ENCODE results near the gene SASH1. TPM values are rescaled to one million over a fixed set of nuclear protein-coding genes. Genes with fewer than 3 reads are reported as not detected.

The SASH1 gene
- total RNA-seq, 1 experiment from 2014 or later, result 11.7 TPM

DNA sequence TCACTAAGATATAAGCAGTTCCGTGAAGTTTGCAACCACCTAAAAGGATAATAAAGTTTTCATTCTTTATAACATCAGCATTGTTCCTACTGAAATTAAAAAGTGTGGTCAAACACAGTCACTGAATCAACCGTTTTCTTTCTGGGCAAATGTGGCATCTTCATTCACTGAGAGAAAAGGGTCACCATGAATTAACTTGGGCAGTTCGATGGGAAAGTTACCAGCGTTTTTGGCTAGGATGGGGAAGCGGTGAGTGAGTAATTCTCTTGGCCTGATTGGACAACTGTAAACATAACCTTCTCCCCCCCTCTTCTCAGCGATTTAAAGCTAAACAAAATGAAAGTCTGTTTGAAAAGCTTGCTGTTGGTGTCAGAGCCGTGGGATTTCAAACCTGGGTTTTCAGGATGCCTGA, 181.8 kb downstream of the SASH1 start:
- H3K9me3 ChIP-seq (ENCODE audit: control insufficient read depth in 1 of 2, insufficient read depth in 1 of 2, low read depth in 1 of 2, low read length in 2 of 2), result no peaks in the 10 kb centered on the region
- CTCF ChIA-PET, result no interaction called here
- H3K9me2 ChIP-seq (ENCODE audit: insufficient read depth), result no peaks in the 10 kb centered on the region
- no peak overlapping the region for H3K27ac ChIP-seq (ENCODE audit: low read depth, low read length)
- H3K4me2 ChIP-seq (ENCODE audit: low read length), result no peak overlapping the region
- no peak overlapping the region for H3K4me3 ChIP-seq (replicated peaks in 1 of 2; ENCODE audit: low read depth in 1 of 2, low read length in 2 of 2)
- BruUV-seq (replicated peaks), result no TSS peak
- no peak for ATAC-seq
- intact Hi-C loops (cut with micrococcal nuclease), result no loop called here
- TF ChIP-seq POLR2A (IDR thresholded peaks at IDR 0.05; ENCODE audit: borderline replicate concordance, extremely low read depth, insufficient read depth, insufficient read length) (no peak), EGR1 (IDR thresholded peaks at IDR 0.05; ENCODE audit: low read depth) (no peak), CBX3 (IDR thresholded peaks at IDR 0.05; ENCODE audit: low read depth) (no peak), JUND (IDR thresholded peaks at IDR 0.05) (no peak), SP1 (IDR thresholded peaks at IDR 0.05; ENCODE audit: low read depth) (no peak), EZH2 (IDR thresholded peaks at IDR 0.05) (no peak), POLR2AphosphoS5 (IDR thresholded peaks at IDR 0.05; ENCODE audit: low read depth, low read length) (no peak), CEBPB (IDR thresholded peaks at IDR 0.05; ENCODE audit: low read depth) (no peak)
- TF ChIP-seq, protein P1, sequence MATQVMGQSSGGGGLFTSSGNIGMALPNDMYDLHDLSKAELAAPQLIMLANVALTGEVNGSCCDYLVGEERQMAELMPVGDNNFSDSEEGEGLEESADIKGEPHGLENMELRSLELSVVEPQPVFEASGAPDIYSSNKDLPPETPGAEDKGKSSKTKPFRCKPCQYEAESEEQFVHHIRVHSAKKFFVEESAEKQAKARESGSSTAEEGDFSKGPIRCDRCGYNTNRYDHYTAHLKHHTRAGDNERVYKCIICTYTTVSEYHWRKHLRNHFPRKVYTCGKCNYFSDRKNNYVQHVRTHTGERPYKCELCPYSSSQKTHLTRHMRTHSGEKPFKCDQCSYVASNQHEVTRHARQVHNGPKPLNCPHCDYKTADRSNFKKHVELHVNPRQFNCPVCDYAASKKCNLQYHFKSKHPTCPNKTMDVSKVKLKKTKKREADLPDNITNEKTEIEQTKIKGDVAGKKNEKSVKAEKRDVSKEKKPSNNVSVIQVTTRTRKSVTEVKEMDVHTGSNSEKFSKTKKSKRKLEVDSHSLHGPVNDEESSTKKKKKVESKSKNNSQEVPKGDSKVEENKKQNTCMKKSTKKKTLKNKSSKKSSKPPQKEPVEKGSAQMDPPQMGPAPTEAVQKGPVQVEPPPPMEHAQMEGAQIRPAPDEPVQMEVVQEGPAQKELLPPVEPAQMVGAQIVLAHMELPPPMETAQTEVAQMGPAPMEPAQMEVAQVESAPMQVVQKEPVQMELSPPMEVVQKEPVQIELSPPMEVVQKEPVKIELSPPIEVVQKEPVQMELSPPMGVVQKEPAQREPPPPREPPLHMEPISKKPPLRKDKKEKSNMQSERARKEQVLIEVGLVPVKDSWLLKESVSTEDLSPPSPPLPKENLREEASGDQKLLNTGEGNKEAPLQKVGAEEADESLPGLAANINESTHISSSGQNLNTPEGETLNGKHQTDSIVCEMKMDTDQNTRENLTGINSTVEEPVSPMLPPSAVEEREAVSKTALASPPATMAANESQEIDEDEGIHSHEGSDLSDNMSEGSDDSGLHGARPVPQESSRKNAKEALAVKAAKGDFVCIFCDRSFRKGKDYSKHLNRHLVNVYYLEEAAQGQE (IDR thresholded peaks at IDR 0.05; ENCODE audit: low read depth), result no peak
- TF ChIP-seq, protein P2, sequence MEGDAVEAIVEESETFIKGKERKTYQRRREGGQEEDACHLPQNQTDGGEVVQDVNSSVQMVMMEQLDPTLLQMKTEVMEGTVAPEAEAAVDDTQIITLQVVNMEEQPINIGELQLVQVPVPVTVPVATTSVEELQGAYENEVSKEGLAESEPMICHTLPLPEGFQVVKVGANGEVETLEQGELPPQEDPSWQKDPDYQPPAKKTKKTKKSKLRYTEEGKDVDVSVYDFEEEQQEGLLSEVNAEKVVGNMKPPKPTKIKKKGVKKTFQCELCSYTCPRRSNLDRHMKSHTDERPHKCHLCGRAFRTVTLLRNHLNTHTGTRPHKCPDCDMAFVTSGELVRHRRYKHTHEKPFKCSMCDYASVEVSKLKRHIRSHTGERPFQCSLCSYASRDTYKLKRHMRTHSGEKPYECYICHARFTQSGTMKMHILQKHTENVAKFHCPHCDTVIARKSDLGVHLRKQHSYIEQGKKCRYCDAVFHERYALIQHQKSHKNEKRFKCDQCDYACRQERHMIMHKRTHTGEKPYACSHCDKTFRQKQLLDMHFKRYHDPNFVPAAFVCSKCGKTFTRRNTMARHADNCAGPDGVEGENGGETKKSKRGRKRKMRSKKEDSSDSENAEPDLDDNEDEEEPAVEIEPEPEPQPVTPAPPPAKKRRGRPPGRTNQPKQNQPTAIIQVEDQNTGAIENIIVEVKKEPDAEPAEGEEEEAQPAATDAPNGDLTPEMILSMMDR (IDR thresholded peaks at IDR 0.05 in 2 of 3, conservative IDR thresholded peaks at IDR 0.05 in 1 of 3; ENCODE audit: borderline replicate concordance in 1 of 3, insufficient read depth in 1 of 3, low read depth in 2 of 3, low read length in 2 of 3), result no peak
- no peak for DNase-seq (ENCODE audit: low read depth, low spot score)
- no peaks in the 10 kb centered on the region for H4K20me1 ChIP-seq (ENCODE audit: insufficient read depth)
- H3K27me3 ChIP-seq (ENCODE audit: insufficient read depth, low read length), result no peaks in the 10 kb centered on the region
- POLR2A ChIA-PET, result no interaction called here
- H3K36me3 ChIP-seq (ENCODE audit: control insufficient read depth in 1 of 2, insufficient read depth in 2 of 2, low read length in 2 of 2), result no peaks in the 10 kb centered on the region
- RAD21 ChIA-PET (ENCODE audit: low non-redundant PET in 1 of 2, low total read pairs in 2 of 2, uncharacterized antibody in 2 of 2, unreplicated experiment in 2 of 2), result no interaction called here
- no peak overlapping the region for H3K9ac ChIP-seq (ENCODE audit: low read length)
- H3K4me1 ChIP-seq (ENCODE audit: control insufficient read depth in 1 of 2, insufficient read depth in 2 of 2, low read length in 2 of 2), result no peaks in the 10 kb centered on the region
- no peaks in the 10 kb centered on the region for H3K79me2 ChIP-seq (ENCODE audit: insufficient read depth, low read length)
- no peak overlapping the region for H2AFZ ChIP-seq (ENCODE audit: low read depth, low read length, poor library complexity, severe bottlenecking)
